K562 (cell line): Measurements from ENCODE around the gene ZNF473. TPM values are rescaled to one million over a fixed set of nuclear protein-coding genes. Genes with fewer than 3 reads are reported as not detected.

ENCODE experiments used
- AFF1 ChIP-seq, 2 experiments: fragments of 450-650 bp; IDR thresholded peaks; 2 replicates each; pipeline ENCODE4 v1.6.1; 2018; ENCODE audit warnings: mild to moderate bottlenecking in 2 of 2, low read depth in 1 of 2; ENCODE audit not compliant: partially characterized antibody in 2 of 2
- BDP1 ChIP-seq: IDR thresholded peaks from 3 replicates; pipeline ENCODE4 v1.6.1; 2011; ENCODE audit not compliant: insufficient read length, insufficient read depth
- C11orf30 ChIP-seq: fragments of 450-650 bp; IDR thresholded peaks from 2 replicates; pipeline ENCODE4 v1.6.1; 2016; ENCODE audit warnings: low read depth, mild to moderate bottlenecking
- CHAMP1 ChIP-seq: fragments of 450-650 bp; IDR thresholded peaks from 2 replicates; pipeline ENCODE4 v1.6.1; 2016; ENCODE audit warnings: mild to moderate bottlenecking
- CHD1 ChIP-seq: fragments of 200-600 bp; sonication (generic); IDR thresholded peaks from one replicate; pipeline ENCODE4 v1.6.1; 2012; ENCODE audit warnings: mild to moderate bottlenecking, moderate library complexity, low read length, inconsistent platforms
- EGR1 ChIP-seq: fragments of 450-650 bp; conservative IDR thresholded peaks from 2 replicates; pipeline ENCODE4 v1.6.1; 2017; ENCODE audit warnings: mild to moderate bottlenecking
- FOXP4 ChIP-seq: sonication (generic); formaldehyde crosslinking; IDR thresholded peaks from 2 replicates; pipeline ENCODE4 v1.8.0; 2022; ENCODE audit warnings: mild to moderate bottlenecking, missing genetic modification reagents, borderline replicate concordance
- HIVEP1 ChIP-seq: fragments of 250-450 bp; sonication (Bioruptor Pico); IDR thresholded peaks from 2 replicates; pipeline ENCODE4 v1.4.0; 2020; ENCODE audit warnings: mild to moderate bottlenecking
- HNRNPLL ChIP-seq: fragments of 200-400 bp; formaldehyde crosslinking; IDR thresholded peaks from 2 replicates; pipeline ENCODE4 v1.6.1; 2017; ENCODE audit warnings: low read length, low read depth, mild to moderate bottlenecking; ENCODE audit not compliant: poor library complexity, severe bottlenecking
- MAFF ChIP-seq: IDR thresholded peaks from 2 replicates; pipeline ENCODE4 v1.6.1; 2012; ENCODE audit warnings: low read length, improper control_type of control experiment
- MAFG ChIP-seq: fragments of 450-650 bp; conservative IDR thresholded peaks from 2 replicates; pipeline ENCODE4 v1.6.1; 2016; ENCODE audit warnings: missing genetic modification characterization, missing compliant biosample characterization
- SLC30A9 ChIP-seq: fragments of 250-450 bp; sonication (Bioruptor Pico); IDR thresholded peaks from 2 replicates; pipeline ENCODE4 v1.8.0; 2022; ENCODE audit warnings: mild to moderate bottlenecking, moderate library complexity
- SUPT5H ChIP-seq: fragments of 450-650 bp; IDR thresholded peaks from 2 replicates; pipeline ENCODE4 v1.6.1; 2016
- TFAP4 ChIP-seq: sonication (generic); formaldehyde crosslinking; IDR thresholded peaks from 2 replicates; pipeline ENCODE4 v1.8.0; 2022; ENCODE audit warnings: missing genetic modification reagents, mild to moderate bottlenecking, moderate library complexity, borderline replicate concordance
- ZNF274 ChIP-seq: IDR thresholded peaks from 2 replicates; pipeline ENCODE4 v1.6.1; 2011; ENCODE audit warnings: low read depth, mild to moderate bottlenecking, low read length, moderate library complexity, borderline replicate concordance
- ZNF282 ChIP-seq: sonication (generic); formaldehyde crosslinking; IDR thresholded peaks from 2 replicates; pipeline ENCODE4 v1.8.1; 2023; ENCODE audit warnings: missing genetic modification reagents
- polyA plus RNA-seq, 8 experiments: library from polyadenylated mRNA; depleted of rRNA in 4 of 8; stranded (reverse) in 5 of 8; unstranded in 3 of 8; fragments of >200 nt; fragmentation: Nextera tagmentation in 2 of 8; fragmentation: Illumina TruSeq in 1 of 8; extraction: Ambion mirVana in 2 of 8; extraction: Trizol in 1 of 8; gene quantifications; 2 replicates each; pipeline versions ENCODE4 v1.2.1 to v1.2.3, GENCODE V29; 2011 to 2014; ENCODE audit warnings: inconsistent platforms in 1 of 8, missing spikeins in 1 of 8
- total RNA-seq, 7 experiments: library from RNA; depleted of rRNA in 6 of 7; stranded (reverse); fragments of >200 nt in 6 of 7; fragmentation: Illumina TruSeq in 2 of 7; extraction: Trizol in 2 of 7; gene quantifications; 2 replicates each; pipeline versions ENCODE4 v1.2.1 to v1.2.3, GENCODE V29; 2011 to 2021; ENCODE audit warnings: low replicate concordance in 1 of 7
- TF ChIP-seq, protein P1 (sequence below): fragments of 450-650 bp; formaldehyde crosslinking; IDR thresholded peaks from 2 replicates; pipeline ENCODE4 v1.4.0; 2020; ENCODE audit warnings: mild to moderate bottlenecking

The ZNF473 gene
- total and polyA plus RNA-seq, 9 of the 15 experiments (the other 6 are each of a cell fraction or from before 2014, with no cell fraction given) = 8.2 to 34.0 (median 28.5) TPM

GRCh38 chr19:50050406-50051227 lies 24.8 kb downstream of the ZNF473 start (continued):
- TF ChIP-seq CHD1 (no peak), ZNF282 (CRISPR knock-in tag) (no peak), SLC30A9 (CRISPR knock-in tag) (no peak), FOXP4 (CRISPR knock-in tag) (no peak), BDP1 (no peak), TFAP4 (CRISPR knock-in tag) (peak; percentile 27; the same call in 1 of the 2 replicates), MAFG (tag) (no peak), MAFF (no peak), EGR1 (peak; percentile 93), SUPT5H (peak; percentile 46; the same call in 1 of the 2 replicates), HIVEP1 (CRISPR knock-in tag) (no peak), ZNF274 (no peak), C11orf30 (peak; percentile 24; the same call in 1 of the 2 replicates), HNRNPLL (peak; percentile 66), AFF1 (IDR thresholded peaks at IDR 0.05; ENCODE audit: low read depth in 1 of 2, partially characterized antibody in 2 of 2) (peak in 1 of 2 experiments; percentile 56), CHAMP1 (no peak)
- TF ChIP-seq, protein P1, sequence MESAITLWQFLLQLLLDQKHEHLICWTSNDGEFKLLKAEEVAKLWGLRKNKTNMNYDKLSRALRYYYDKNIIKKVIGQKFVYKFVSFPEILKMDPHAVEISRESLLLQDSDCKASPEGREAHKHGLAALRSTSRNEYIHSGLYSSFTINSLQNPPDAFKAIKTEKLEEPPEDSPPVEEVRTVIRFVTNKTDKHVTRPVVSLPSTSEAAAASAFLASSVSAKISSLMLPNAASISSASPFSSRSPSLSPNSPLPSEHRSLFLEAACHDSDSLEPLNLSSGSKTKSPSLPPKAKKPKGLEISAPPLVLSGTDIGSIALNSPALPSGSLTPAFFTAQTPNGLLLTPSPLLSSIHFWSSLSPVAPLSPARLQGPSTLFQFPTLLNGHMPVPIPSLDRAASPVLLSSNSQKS (CRISPR knock-in tag) = no peak
